Thymus (tissue), 11 donors: ENCODE results near the gene SFT2D1. TPM values are rescaled to one million over a fixed set of nuclear protein-coding genes. Genes with fewer than 3 reads are reported as not detected.

Experiments
- DNase-seq, 9 donors: peaks; one replicate each; pipeline ENCODE4 v3.0.0-alpha.2; 2013; ENCODE audit warnings: low spot score in 9 of 9, low read depth in 6 of 9, missing footprints in 1 of 9
- H3K27ac ChIP-seq, 2 donors: one replicate each; pipeline ENCODE4 v1.5.1; 2013; ENCODE audit warnings: control low read depth in 1 of 2, low read depth in 1 of 2, low read length in 1 of 2, mild to moderate bottlenecking in 1 of 2, moderate library complexity in 1 of 2
- H3K27me3 ChIP-seq, 2 donors: one replicate each; pipeline ENCODE4 v1.5.1; 2013; ENCODE audit warnings: low read length in 1 of 2; ENCODE audit not compliant: control insufficient read depth in 2 of 2, insufficient read depth in 1 of 2
- H3K36me3 ChIP-seq, 2 donors: one replicate each; pipeline ENCODE4 v1.5.1; 2013; ENCODE audit warnings: low read length in 1 of 2, mild to moderate bottlenecking in 1 of 2, moderate library complexity in 1 of 2; ENCODE audit not compliant: control insufficient read depth in 2 of 2, insufficient read depth in 2 of 2
- H3K4me1 ChIP-seq, 2 donors: one replicate each; pipeline ENCODE4 v1.5.1; 2013; ENCODE audit warnings: low read length in 2 of 2; ENCODE audit not compliant: control insufficient read depth in 2 of 2, insufficient read depth in 2 of 2
- H3K4me3 ChIP-seq, 2 donors: one replicate each; pipeline ENCODE4 v1.5.1; 2013; ENCODE audit warnings: low read length in 2 of 2, control low read depth in 1 of 2, mild to moderate bottlenecking in 1 of 2
- H3K9me3 ChIP-seq, 2 donors: one replicate each; pipeline ENCODE4 v1.5.1; 2013; ENCODE audit warnings: low read length in 1 of 2, mild to moderate bottlenecking in 1 of 2; ENCODE audit not compliant: control insufficient read depth in 2 of 2, insufficient read depth in 1 of 2
- WGBS: extraction: QIAGEN DNeasy Blood & Tissue Kit; methylation state at CpG from one replicate; pipeline ENCODE4 v1.1.7; 2013; 5-methylcytosine and 5-hydroxymethylcytosine counted together
- polyA plus RNA-seq: library from polyadenylated mRNA; stranded (reverse); fragments of 200-250 nt; gene quantifications from one replicate; pipeline ENCODE4 v1.2.3, GENCODE V29; 2013
- total RNA-seq: library from RNA; stranded (reverse); fragments of 120-200 nt; gene quantifications from one replicate; pipeline ENCODE4 v1.2.4, GENCODE V29; 2013
- donor health status: healthy.

SFT2D1 gene
- total and polyA plus RNA-seq, 2 donors = 34.9 to 106 TPM

- Histone ChIP-seq H3K27ac (no peak overlapping the region), H3K4me1 (peaks cover 0 to 9% of the 10 kb centered on the region in 2 donors), H3K36me3 (no peaks in the 10 kb centered on the region), H3K4me3 (no peak overlapping the region), H3K27me3 (no peaks in the 10 kb centered on the region), H3K9me3 (no peaks in the 10 kb centered on the region)
- DNase-seq = no peak
- 98% methylated on average over 23 of the region's 23 CpGs for WGBS
Observed at GRCh38 chr6:166297606-166298005, 44.7 kb downstream of the SFT2D1 start.

- WGBS = 86% methylated on average over 10 of the region's 10 CpGs
- H3K27me3 ChIP-seq = no peaks in the 10 kb centered on the region
- H3K4me1 ChIP-seq = peaks cover 0 to 9% of the 10 kb centered on the region in 2 donors
- H3K36me3 ChIP-seq = no peaks in the 10 kb centered on the region
- H3K9me3 ChIP-seq = no peaks in the 10 kb centered on the region
- H3K27ac ChIP-seq = no peak overlapping the region
- H3K4me3 ChIP-seq = no peak overlapping the region
- no peak for DNase-seq
Observed at GRCh38 chr6:166296035-166296883, 46.1 kb downstream of the SFT2D1 start.

- Histone ChIP-seq H3K4me1 (peaks cover 0 to 9% of the 10 kb centered on the region in 2 donors), H3K4me3 (no peak overlapping the region), H3K27ac (no peak overlapping the region), H3K9me3 (no peaks in the 10 kb centered on the region), H3K36me3 (no peaks in the 10 kb centered on the region), H3K27me3 (no peaks in the 10 kb centered on the region)
- WGBS = 89% methylated on average over 12 of the region's 12 CpGs
- DNase-seq = no peak
Observed at GRCh38 chr6:166293731-166294584, 48.4 kb downstream of the SFT2D1 start.

DNA sequence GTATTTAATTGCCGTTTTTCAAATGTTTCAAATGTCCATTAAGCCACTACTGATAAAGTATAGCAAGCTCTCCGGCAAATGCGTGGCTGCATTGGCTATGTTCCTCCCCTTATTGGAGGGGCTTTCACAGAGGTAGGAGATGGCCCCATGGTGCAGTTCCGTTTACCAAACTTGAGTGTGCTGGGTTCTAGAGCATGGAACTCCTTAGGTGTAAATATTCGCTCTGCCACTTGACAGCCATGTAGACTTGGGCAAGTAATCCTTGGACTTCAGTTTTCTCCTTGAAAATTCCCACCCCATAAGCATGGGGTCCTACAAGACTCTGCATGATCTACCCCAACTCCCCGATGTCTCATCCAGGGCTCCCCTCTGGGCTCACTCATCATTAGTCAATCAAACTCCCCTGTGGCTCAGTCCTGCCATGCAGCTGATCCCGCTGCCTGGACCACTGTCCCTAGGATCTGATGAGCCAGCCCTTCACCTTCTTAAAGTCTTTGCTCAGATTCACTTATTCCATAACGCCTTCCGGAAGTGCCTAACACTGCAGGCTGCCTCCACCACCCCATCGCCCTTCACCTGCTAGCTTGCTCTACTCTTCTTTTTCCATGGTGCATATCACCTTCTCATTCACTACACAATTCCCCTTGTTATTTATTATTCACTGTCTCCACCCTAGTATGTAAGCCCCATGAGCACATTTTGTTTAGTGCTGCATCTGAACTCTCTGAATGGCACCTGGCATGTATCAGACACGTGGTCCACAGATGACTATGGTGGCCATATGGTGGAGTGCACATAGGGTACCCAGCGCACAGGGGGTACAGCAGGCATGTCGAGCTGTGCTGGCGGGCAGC, 52.9 kb downstream of the SFT2D1 start:
- Histone ChIP-seq H3K27me3 (peaks cover 0 to 6% of the 10 kb centered on the region in 2 donors), H3K9me3 (no peaks in the 10 kb centered on the region), H3K4me3 (no peak overlapping the region), H3K4me1 (peaks cover 0 to 5% of the 10 kb centered on the region in 2 donors), H3K27ac (no peak overlapping the region), H3K36me3 (no peaks in the 10 kb centered on the region)
- 97% methylated on average over 14 of the region's 14 CpGs for WGBS
- peak in 6 of 9 donors; percentile 34 to 68 (median 44) for DNase-seq

DNA sequence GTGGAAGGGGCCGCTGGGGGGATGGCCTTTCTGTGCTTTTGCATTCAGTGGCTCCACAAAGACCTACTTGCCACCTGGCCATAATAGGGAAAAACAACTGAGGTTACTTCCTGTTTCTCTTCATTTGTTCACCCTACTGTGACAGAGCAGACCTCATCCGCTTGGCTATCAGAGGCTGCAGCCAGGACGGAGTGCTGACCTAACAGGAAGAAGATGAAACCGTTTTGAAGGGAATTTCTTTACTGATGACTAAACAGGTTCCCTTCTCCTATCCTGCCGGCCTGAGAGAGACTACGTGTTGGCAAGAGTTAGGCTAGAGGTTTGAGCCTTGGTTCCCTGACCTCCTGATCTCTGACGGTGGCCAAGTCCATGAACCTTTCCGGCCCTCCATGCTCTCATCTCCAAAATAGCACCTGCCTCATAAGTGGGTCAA, 55.5 kb downstream of the SFT2D1 start:
- peaks cover 0 to 18% of the 10 kb centered on the region in 2 donors for H3K27me3 ChIP-seq
- no peaks in the 10 kb centered on the region for H3K36me3 ChIP-seq
- DNase-seq = peak in 3 of 9 donors; percentile 26 to 59 (median 37)
- no peak overlapping the region for H3K4me3 ChIP-seq
- H3K4me1 ChIP-seq = no peaks in the 10 kb centered on the region
- H3K27ac ChIP-seq = no peak overlapping the region
- no peaks in the 10 kb centered on the region for H3K9me3 ChIP-seq
- WGBS = 72% methylated on average over 8 of the region's 8 CpGs

GRCh38 chr6:166285233-166285632, 57.1 kb downstream of the SFT2D1 start:
- no peaks in the 10 kb centered on the region for H3K36me3 ChIP-seq
- H3K27me3 ChIP-seq = peaks cover 0 to 23% of the 10 kb centered on the region in 2 donors
- H3K9me3 ChIP-seq = no peaks in the 10 kb centered on the region
- no peaks in the 10 kb centered on the region for H3K4me1 ChIP-seq
- H3K4me3 ChIP-seq = no peak overlapping the region
- 92% methylated on average over 6 of the region's 6 CpGs for WGBS
- no peak overlapping the region for H3K27ac ChIP-seq
- no peak for DNase-seq

GRCh38 chr6:166284640-166285039, 57.7 kb downstream of the SFT2D1 start:
- H3K27ac ChIP-seq = no peak overlapping the region
- H3K27me3 ChIP-seq = peaks cover 0 to 23% of the 10 kb centered on the region in 2 donors
- H3K9me3 ChIP-seq = no peaks in the 10 kb centered on the region
- WGBS = 95% methylated on average over 6 of the region's 6 CpGs
- no peaks in the 10 kb centered on the region for H3K36me3 ChIP-seq
- H3K4me3 ChIP-seq = no peak overlapping the region
- no peak for DNase-seq
- no peaks in the 10 kb centered on the region for H3K4me1 ChIP-seq

GRCh38 chr6:166282394-166283032, 59.8 kb downstream of the SFT2D1 start:
- H3K4me1 ChIP-seq = no peaks in the 10 kb centered on the region
- no peak for DNase-seq
- H3K9me3 ChIP-seq = no peaks in the 10 kb centered on the region
- H3K36me3 ChIP-seq = no peaks in the 10 kb centered on the region
- no peak overlapping the region for H3K27ac ChIP-seq
- H3K27me3 ChIP-seq = peaks cover 0 to 23% of the 10 kb centered on the region in 2 donors
- H3K4me3 ChIP-seq = no peak overlapping the region
- 95% methylated on average over 11 of the region's 11 CpGs for WGBS
